HUDEP-2 (cell line): ENCODE results near the gene AVL9.
"Not testable (repeated sequence)": the region's sequence is repeated elsewhere in the genome, so short reads cannot be mapped to it uniquely, and the experiment has no call there.

Experiments
- DNase-seq, 76 experiments: peaks; one replicate each; lab custom pipeline; 2025; ENCODE audit not compliant: unreplicated experiment in 76 of 76; lab: John Stamatoyannopoulos, UW

Gene AVL9

GRCh38 chr7:32634798-32635393 is 139.6 kb downstream of the AVL9 start:
- not testable (repeated sequence) for DNase-seq

- DNase-seq: not testable (repeated sequence)
Observed at GRCh38 chr7:32636725-32637462, 141.6 kb downstream of the AVL9 start.

- DNase-seq: not testable (repeated sequence)
Observed at GRCh38 chr7:32637611-32638010, 142.3 kb downstream of the AVL9 start.
